ENCODE results near the gene HTR2B. TPM values are rescaled to one million over a fixed set of nuclear protein-coding genes. Genes with fewer than 3 reads are reported as not detected.
"Not testable (repeated sequence)": the region's sequence is repeated elsewhere in the genome, so short reads cannot be mapped to it uniquely, and the experiment has no call there.

Gene HTR2B
- total RNA-seq, 1 donor from 2014 or later, result not detected

- Mint-ChIP-seq H3K27ac (no peak overlapping the region), H3K27me3 (no peaks in the 10 kb centered on the region), H3K4me1 (ENCODE audit: unreplicated experiment) (no peaks in the 10 kb centered on the region), H3K9me3 (no peaks in the 10 kb centered on the region), H3K36me3 (peaks cover 28% of the 10 kb centered on the region), H3K4me3 (no peak overlapping the region)
- TF ChIP-seq CTCF (conservative IDR thresholded peaks at IDR 0.05), result no peak
- no peak for DNase-seq (ENCODE audit: extremely low spot score, unreplicated experiment)
Observed at GRCh38 chr2:231144896-231145295, 20.1 kb upstream of the HTR2B start.

- H3K4me3 Mint-ChIP-seq; H3K27ac Mint-ChIP-seq; H3K4me1 Mint-ChIP-seq (ENCODE audit: unreplicated experiment); H3K27me3 Mint-ChIP-seq; H3K9me3 Mint-ChIP-seq; DNase-seq (ENCODE audit: extremely low spot score, unreplicated experiment): not testable (repeated sequence)
- H3K36me3 Mint-ChIP-seq, result peaks cover 10% of the 10 kb centered on the region
Observed at GRCh38 chr2:231140808-231141207, 16.0 kb upstream of the HTR2B start.

- no peak overlapping the region for H3K27ac Mint-ChIP-seq
- no peak for TF ChIP-seq CTCF (conservative IDR thresholded peaks at IDR 0.05)
Observed at GRCh38 chr2:231139796-231140195, 15.0 kb upstream of the HTR2B start.

GRCh38 chr2:231138699-231139098 is 13.9 kb upstream of the HTR2B start:
- Mint-ChIP-seq H3K4me1 (ENCODE audit: unreplicated experiment) (peaks cover 4% of the 10 kb centered on the region), H3K36me3 (peaks cover 4% of the 10 kb centered on the region), H3K9me3 (no peaks in the 10 kb centered on the region), H3K27ac (no peak overlapping the region), H3K4me3 (no peak overlapping the region), H3K27me3 (no peaks in the 10 kb centered on the region)
- no peak for DNase-seq (ENCODE audit: extremely low spot score, unreplicated experiment)
- no peak for TF ChIP-seq CTCF (conservative IDR thresholded peaks at IDR 0.05)

More at GRCh38 chr2:231139796-231140195, 15.0 kb upstream of the HTR2B start:
- Mint-ChIP-seq H3K36me3 (peaks cover 7% of the 10 kb centered on the region), H3K27me3 (no peaks in the 10 kb centered on the region), H3K4me3 (no peak overlapping the region), H3K4me1 (ENCODE audit: unreplicated experiment) (no peaks in the 10 kb centered on the region), H3K9me3 (no peaks in the 10 kb centered on the region)
- no peak for DNase-seq (ENCODE audit: extremely low spot score, unreplicated experiment)

GRCh38 chr2:231134910-231135655 is 10.2 kb upstream of the HTR2B start:
- no peak for TF ChIP-seq CTCF (conservative IDR thresholded peaks at IDR 0.05)
- DNase-seq (ENCODE audit: extremely low spot score, unreplicated experiment), result no peak
- Mint-ChIP-seq H3K27me3 (no peaks in the 10 kb centered on the region), H3K9me3 (no peaks in the 10 kb centered on the region), H3K4me3 (no peak overlapping the region), H3K36me3 (peaks cover 8% of the 10 kb centered on the region), H3K27ac (no peak overlapping the region), H3K4me1 (ENCODE audit: unreplicated experiment) (peaks cover 16% of the 10 kb centered on the region)

GRCh38 chr2:231133365-231134099 is 8.7 kb upstream of the HTR2B start:
- TF ChIP-seq CTCF (conservative IDR thresholded peaks at IDR 0.05), result no peak
- no peak for DNase-seq (ENCODE audit: extremely low spot score, unreplicated experiment)
- Mint-ChIP-seq H3K9me3 (no peaks in the 10 kb centered on the region), H3K27me3 (no peaks in the 10 kb centered on the region), H3K4me3 (no peak overlapping the region), H3K36me3 (peaks cover 8% of the 10 kb centered on the region), H3K4me1 (ENCODE audit: unreplicated experiment) (peaks cover 16% of the 10 kb centered on the region), H3K27ac (no peak overlapping the region)

Data from type B pancreatic cell (in vitro differentiated cells).